T-helper 22 cell (primary cell): ENCODE measurements around the gene ADCY4.
"Not testable (repeated sequence)": the region's sequence is repeated elsewhere in the genome, so short reads cannot be mapped to it uniquely, and the experiment has no call there.

Experiments used
- DNase-seq: peaks from one replicate; pipeline ENCODE4 v3.0.0-alpha.2; 2020; ENCODE audit warnings: low read depth

ADCY4 gene

GRCh38 chr14:24366721-24367513 lies 32.0 kb upstream of the ADCY4 start:
- no peak for DNase-seq

GRCh38 chr14:24366413-24366720 lies 31.5 kb upstream of the ADCY4 start:
- no peak for DNase-seq

GRCh38 chr14:24365600-24366412 lies 30.9 kb upstream of the ADCY4 start:
- DNase-seq, result no peak

GRCh38 chr14:24364841-24365240 lies 30.0 kb upstream of the ADCY4 start:
- DNase-seq, result no peak

GRCh38 chr14:24363401-24363800 lies 28.5 kb upstream of the ADCY4 start:
- no peak for DNase-seq

GRCh38 chr14:24362241-24362960 lies 27.5 kb upstream of the ADCY4 start:
- no peak for DNase-seq

GRCh38 chr14:24361326-24361725 lies 26.5 kb upstream of the ADCY4 start:
- DNase-seq, result no peak

GRCh38 chr14:24360281-24360680 lies 25.4 kb upstream of the ADCY4 start:
- DNase-seq, result no peak

- no peak for DNase-seq
Measured at GRCh38 chr14:24356208-24356607, 21.3 kb upstream of the ADCY4 start.

GRCh38 chr14:24355009-24355408 lies 20.1 kb upstream of the ADCY4 start:
- DNase-seq, result no peak

GRCh38 chr14:24354482-24354825 lies 19.6 kb upstream of the ADCY4 start:
- DNase-seq, result not testable (repeated sequence)

- no peak for DNase-seq
Measured at GRCh38 chr14:24353559-24354481, 18.9 kb upstream of the ADCY4 start.

- DNase-seq, result no peak
Measured at GRCh38 chr14:24351517-24351916, 16.6 kb upstream of the ADCY4 start.

- DNase-seq, result no peak
Measured at GRCh38 chr14:24349742-24350141, 14.9 kb upstream of the ADCY4 start.

- no peak for DNase-seq
Measured at GRCh38 chr14:24348186-24348585, 13.3 kb upstream of the ADCY4 start.

GRCh38 chr14:24347134-24347533 lies 12.3 kb upstream of the ADCY4 start:
- no peak for DNase-seq

GRCh38 chr14:24343795-24344660 lies 9.2 kb upstream of the ADCY4 start:
- DNase-seq, result no peak

- no peak for DNase-seq
Measured at GRCh38 chr14:24342889-24343288, 8.0 kb upstream of the ADCY4 start.

GRCh38 chr14:24340606-24341005 lies 5.7 kb upstream of the ADCY4 start:
- DNase-seq, result no peak

- DNase-seq, result peak; percentile 39
Measured at GRCh38 chr14:24339284-24340151, 4.6 kb upstream of the ADCY4 start, which contains the start of gene RIPK3. Gene RIPK3, minus strand, starts transcription at chr14:24339991. Its CDS starts 165 bp downstream, at chr14:24339826.
